Muscle layer of duodenum (tissue), 2 donors: ENCODE data around the gene MEX3A.
A peak's percentile ranks its signal among the peaks of the same experiment; 100 is the strongest.

Source experiments
- H3K27ac ChIP-seq: one replicate; pipeline ENCODE4 v1.7.0; 2013; ENCODE audit warnings: mild to moderate bottlenecking, low read length
- H3K27me3 ChIP-seq: one replicate; pipeline ENCODE4 v1.7.0; 2013; ENCODE audit warnings: low read depth, mild to moderate bottlenecking, control low read depth, low read length
- H3K36me3 ChIP-seq, 2 donors: one replicate each; pipeline ENCODE4 v1.7.0; 2013; ENCODE audit warnings: low read length in 2 of 2, control low read depth in 1 of 2, mild to moderate bottlenecking in 1 of 2; ENCODE audit not compliant: insufficient read depth in 2 of 2, control insufficient read depth in 1 of 2
- H3K4me1 ChIP-seq, 2 donors: one replicate each; pipeline ENCODE4 v1.7.0; 2013; ENCODE audit warnings: low read length in 2 of 2, mild to moderate bottlenecking in 2 of 2, control low read depth in 1 of 2, moderate library complexity in 1 of 2; ENCODE audit not compliant: insufficient read depth in 2 of 2, control insufficient read depth in 1 of 2
- H3K4me3 ChIP-seq, 2 donors: one replicate each; pipeline ENCODE4 v1.7.0; 2013; ENCODE audit warnings: low read length in 2 of 2, low read depth in 1 of 2, mild to moderate bottlenecking in 1 of 2
- H3K9me3 ChIP-seq, 2 donors: one replicate each; pipeline ENCODE4 v1.7.0; 2013; ENCODE audit warnings: low read length in 2 of 2, control low read depth in 1 of 2, mild to moderate bottlenecking in 1 of 2; ENCODE audit not compliant: control insufficient read depth in 1 of 2
- donor health status: healthy.

Gene MEX3A

DNA sequence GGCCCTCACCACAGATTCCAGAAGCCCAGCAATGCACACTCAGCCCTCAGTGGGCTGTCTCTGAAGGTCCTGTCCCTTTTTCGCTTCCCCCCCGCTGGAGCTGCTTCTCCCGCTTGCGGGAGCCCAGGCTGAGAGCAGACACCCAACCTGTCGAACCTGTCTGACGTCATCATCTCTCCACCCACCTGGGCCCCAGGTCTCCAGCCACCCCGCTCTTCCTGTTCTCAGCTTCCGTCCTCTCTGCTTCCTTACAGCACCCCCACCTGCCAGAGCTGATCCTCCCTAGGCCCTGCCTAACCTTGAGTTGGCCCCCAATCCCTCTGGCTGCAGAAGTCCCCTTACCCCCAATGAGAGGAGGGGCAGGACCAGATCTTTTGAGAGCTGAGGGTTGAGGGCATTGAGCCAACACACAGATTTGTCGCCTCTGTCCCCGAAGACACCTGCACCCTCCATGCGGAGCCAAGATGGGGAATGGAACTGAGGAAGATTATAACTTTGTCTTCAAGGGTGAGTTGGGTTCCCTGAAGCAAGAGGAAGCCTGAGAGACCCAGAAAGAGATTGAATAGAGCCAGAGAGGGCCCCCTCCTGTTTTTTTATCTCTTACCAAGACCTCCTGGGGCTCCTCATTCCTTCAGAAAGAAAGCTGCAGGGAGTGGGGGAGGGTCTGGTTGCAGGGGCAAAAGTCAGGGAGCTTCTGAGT lies 21.2 kb downstream of the MEX3A start, which contains the start of gene RAB25:
Gene RAB25, plus strand, starts transcription at position 224 of the 700 bp plus-strand sequence. Its CDS starts 241 bp downstream, at position 465.
- H3K36me3 ChIP-seq = peaks cover 4 to 8% of the 10 kb centered on the region in 2 donors
- no peaks in the 10 kb centered on the region for H3K9me3 ChIP-seq
- H3K27ac ChIP-seq = peak within 1 kb of the TSS; percentile 69
- no peaks in the 10 kb centered on the region for H3K27me3 ChIP-seq
- peak within 1 kb of the TSS in 1 of 2 donors; percentile 45 for H3K4me3 ChIP-seq
- H3K4me1 ChIP-seq = peaks cover 0 to under 1% of the 10 kb centered on the region in 2 donors

DNA sequence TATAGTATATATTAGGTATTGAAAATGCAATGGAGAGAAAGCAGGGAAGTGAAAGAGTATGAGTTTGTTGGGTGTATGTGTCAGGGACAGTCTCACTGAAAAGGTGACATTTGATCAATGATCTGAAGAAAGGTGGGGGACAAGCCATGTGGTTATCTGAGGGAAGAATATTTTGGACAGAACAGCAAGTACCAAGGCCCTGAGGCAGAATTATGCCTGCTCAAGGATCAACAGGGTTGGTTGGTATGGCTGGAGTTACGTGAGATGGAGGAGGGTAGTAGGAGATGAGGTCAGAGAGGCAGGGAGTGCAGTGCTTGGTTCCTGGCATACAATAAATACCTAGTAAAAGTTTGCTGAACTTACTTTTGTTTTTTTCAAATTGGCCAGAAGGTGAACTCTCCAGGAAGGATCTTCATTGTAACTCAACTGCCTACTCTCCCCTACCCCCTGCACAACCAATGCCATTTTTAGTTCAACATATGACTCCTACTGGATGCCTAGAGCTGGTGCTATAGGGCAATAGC lies 25.9 kb downstream of the MEX3A start:
- H3K4me3 ChIP-seq = no peak overlapping the region
- H3K9me3 ChIP-seq = no peaks in the 10 kb centered on the region
- no peak overlapping the region for H3K27ac ChIP-seq

DNA sequence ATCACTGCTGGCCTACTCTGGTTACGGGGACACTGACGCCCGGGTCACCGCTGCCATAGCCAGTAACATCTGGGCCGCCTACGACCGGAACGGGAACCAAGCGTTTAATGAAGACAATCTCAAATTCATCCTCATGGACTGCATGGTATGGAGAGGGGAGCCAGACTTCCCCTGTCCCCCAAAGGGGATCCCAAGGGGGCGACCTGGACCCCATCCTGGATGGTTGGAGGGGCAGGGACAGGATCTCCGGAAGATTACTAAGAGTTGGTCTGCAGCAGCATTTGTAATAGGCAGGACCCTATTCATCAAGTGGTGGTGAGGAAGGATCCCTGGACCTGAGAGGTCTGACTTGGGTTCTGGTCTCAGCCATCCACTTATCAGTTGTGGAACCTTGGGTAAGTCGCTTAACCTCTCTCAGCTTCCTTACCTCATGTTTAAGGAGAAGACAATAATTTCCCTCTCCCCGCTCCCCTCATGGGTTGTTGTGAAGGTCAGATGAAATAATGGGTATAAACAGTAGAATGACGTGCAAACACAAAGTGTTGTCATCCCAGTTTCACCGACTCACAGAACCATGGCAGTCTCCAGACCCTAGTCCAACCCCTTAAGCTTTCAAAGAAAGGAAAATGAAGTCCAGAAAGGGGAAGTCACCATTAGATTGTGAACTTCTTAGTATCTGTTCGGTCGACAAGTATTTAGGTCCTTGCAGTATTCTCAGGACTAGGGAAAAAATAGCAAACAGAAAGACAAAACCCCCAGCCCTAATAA lies 26.8 kb downstream of the MEX3A start:
- peaks cover 0 to 17% of the 10 kb centered on the region in 2 donors for H3K4me1 ChIP-seq
- H3K4me3 ChIP-seq = peak overlapping the region; percentile 92 to 96
- peaks cover 4 to 17% of the 10 kb centered on the region in 2 donors for H3K36me3 ChIP-seq
- H3K9me3 ChIP-seq = no peaks in the 10 kb centered on the region
- peak overlapping the region; percentile 50 for H3K27ac ChIP-seq
- H3K27me3 ChIP-seq = no peaks in the 10 kb centered on the region

More for the DNA sequence above, 25.9 kb downstream of the MEX3A start:
- Histone ChIP-seq H3K36me3 (peaks cover 4 to 8% of the 10 kb centered on the region in 2 donors), H3K27me3 (no peaks in the 10 kb centered on the region), H3K4me1 (peaks cover 0 to 17% of the 10 kb centered on the region in 2 donors)

DNA sequence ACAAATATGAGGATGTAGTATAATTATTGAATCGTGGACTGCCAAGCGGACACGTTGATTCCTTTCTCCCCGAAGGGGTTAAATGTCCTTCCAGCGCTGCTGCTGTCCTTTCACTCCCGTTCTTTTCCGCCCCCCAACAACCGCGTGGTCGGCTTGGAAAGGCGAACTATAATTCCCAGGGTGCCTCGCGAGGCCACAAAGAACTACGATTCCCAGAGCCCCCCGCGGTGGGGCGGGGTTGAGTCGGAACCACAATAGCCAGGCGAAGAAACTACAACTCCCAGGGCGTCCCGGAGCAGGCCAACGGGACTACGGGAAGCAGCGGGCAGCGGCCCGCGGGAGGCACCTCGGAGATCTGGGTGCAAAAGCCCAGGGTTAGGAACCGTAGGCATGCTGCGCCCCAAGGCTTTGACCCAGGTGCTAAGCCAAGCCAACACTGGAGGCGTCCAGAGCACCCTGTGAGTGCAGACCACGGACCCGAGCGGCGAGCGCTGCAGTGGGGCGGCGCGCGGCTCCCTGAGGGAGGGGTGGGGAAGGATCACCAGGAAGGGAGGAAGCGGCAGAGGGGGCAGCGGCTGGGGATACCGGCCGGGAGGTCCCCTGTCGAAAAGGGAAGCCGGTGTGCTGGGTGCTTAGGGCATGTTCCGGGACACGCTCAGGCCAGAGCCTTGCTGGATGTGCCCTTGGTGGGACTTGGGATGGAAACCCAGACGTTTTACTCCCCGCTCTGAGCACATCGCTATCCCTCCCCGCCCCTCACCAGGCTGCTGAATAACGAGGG lies 27.6 kb downstream of the MEX3A start, which contains the start of gene LAMTOR2:
Gene LAMTOR2, plus strand, starts transcription at position 283 of the 781 bp plus-strand sequence. Its CDS starts 108 bp downstream, at position 391.
- H3K4me3 ChIP-seq = peak within 1 kb of the TSS; percentile 92 to 96
- H3K36me3 ChIP-seq = peaks cover 7 to 24% of the 10 kb centered on the region in 2 donors
- H3K9me3 ChIP-seq = no peaks in the 10 kb centered on the region
- peaks cover 0 to 17% of the 10 kb centered on the region in 2 donors for H3K4me1 ChIP-seq
- no peaks in the 10 kb centered on the region for H3K27me3 ChIP-seq
- peak within 1 kb of the TSS; percentile 99 for H3K27ac ChIP-seq

- H3K27ac ChIP-seq = peak within 1 kb of the TSS; percentile 99
- no peaks in the 10 kb centered on the region for H3K27me3 ChIP-seq
- no peaks in the 10 kb centered on the region for H3K9me3 ChIP-seq
- H3K4me3 ChIP-seq = peak within 1 kb of the TSS; percentile 92 to 96
- peaks cover 7 to 28% of the 10 kb centered on the region in 2 donors for H3K36me3 ChIP-seq
- H3K4me1 ChIP-seq = peaks cover 0 to 17% of the 10 kb centered on the region in 2 donors
These were observed 28.3 kb downstream of the MEX3A start, which contains the start of gene UBQLN4 for GRCh38 chr1:156053768-156054499. Gene UBQLN4 (minus strand): TSS chr1:156053798. CDS start chr1:156053701, 97 bp downstream.

- H3K4me1 ChIP-seq = peaks cover 0 to 17% of the 10 kb centered on the region in 2 donors
- H3K27me3 ChIP-seq = no peaks in the 10 kb centered on the region
- H3K27ac ChIP-seq = no peak overlapping the region
- H3K36me3 ChIP-seq = peaks cover 5 to 24% of the 10 kb centered on the region in 2 donors
- no peaks in the 10 kb centered on the region for H3K9me3 ChIP-seq
- peak overlapping the region; percentile 62 to 96 for H3K4me3 ChIP-seq
These were observed 29.1 kb downstream of the MEX3A start for GRCh38 chr1:156052862-156053767.

DNA sequence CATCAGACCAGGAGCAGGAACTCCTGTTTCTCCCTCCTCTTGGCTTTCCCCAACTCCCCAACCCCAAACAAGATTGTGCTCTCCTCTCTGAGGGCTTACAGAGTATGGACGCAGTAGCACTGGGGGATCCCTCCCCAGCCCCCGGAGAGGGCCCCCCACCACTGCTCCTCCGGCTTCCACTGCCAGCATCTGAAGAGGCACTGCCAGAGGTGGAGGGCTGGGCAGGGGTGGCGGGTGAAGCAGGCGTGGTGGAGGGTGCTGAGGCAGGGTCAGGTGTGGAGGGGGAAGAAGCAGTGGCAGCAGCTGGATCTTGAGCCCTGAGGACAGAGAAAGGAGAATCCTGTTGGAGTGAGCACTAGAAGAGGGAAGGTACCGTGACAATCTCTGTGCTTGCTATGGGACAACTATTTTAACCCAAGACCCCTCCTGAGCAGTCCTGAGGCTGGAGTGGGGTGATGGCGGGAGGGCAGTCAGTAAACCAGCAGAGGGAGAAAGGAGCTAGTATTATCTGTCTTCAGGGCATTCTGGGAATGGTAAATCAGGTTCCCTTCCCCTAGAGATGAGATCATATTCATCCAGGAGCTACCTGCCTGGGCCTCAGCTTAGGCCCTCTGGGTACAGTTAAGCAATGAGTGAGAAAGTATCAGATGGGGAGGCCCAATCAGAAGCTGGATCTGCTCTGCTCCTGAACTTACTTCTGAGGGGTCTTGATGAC lies 31.1 kb downstream of the MEX3A start:
- Histone ChIP-seq H3K9me3 (no peaks in the 10 kb centered on the region), H3K27me3 (no peaks in the 10 kb centered on the region), H3K4me3 (no peak overlapping the region), H3K4me1 (peaks cover 0 to 17% of the 10 kb centered on the region in 2 donors), H3K36me3 (peaks cover 7 to 33% of the 10 kb centered on the region in 2 donors), H3K27ac (no peak overlapping the region)

GRCh38 chr1:156050376-156050775 lies 31.9 kb downstream of the MEX3A start:
- H3K9me3 ChIP-seq = no peaks in the 10 kb centered on the region
- peaks cover 0 to 9% of the 10 kb centered on the region in 2 donors for H3K4me1 ChIP-seq
- H3K4me3 ChIP-seq = no peak overlapping the region
- H3K27me3 ChIP-seq = no peaks in the 10 kb centered on the region
- no peak overlapping the region for H3K27ac ChIP-seq
- peaks cover 7 to 33% of the 10 kb centered on the region in 2 donors for H3K36me3 ChIP-seq

GRCh38 chr1:156048663-156049258 lies 33.5 kb downstream of the MEX3A start:
- Histone ChIP-seq H3K9me3 (no peaks in the 10 kb centered on the region), H3K36me3 (peaks cover 15 to 41% of the 10 kb centered on the region in 2 donors), H3K4me1 (peaks cover 0 to 5% of the 10 kb centered on the region in 2 donors), H3K27me3 (no peaks in the 10 kb centered on the region), H3K4me3 (no peak overlapping the region), H3K27ac (no peak overlapping the region)
